Endodermal cell (in vitro differentiated cells): ENCODE measurements around the gene PPFIBP2. TPM values are rescaled to one million over a fixed set of nuclear protein-coding genes. Genes with fewer than 3 reads are reported as not detected.

Experiments
- DNase-seq: peaks from one replicate; pipeline ENCODE4 v3.0.0-alpha.2; 2017
- H3K27ac ChIP-seq: 2 replicates; pipeline ENCODE4 v1.5.1; 2013; ENCODE audit warnings: mild to moderate bottlenecking, low read depth, low read length, moderate library complexity
- H3K27me3 ChIP-seq: 2 replicates; pipeline ENCODE4 v1.6.1; 2013; ENCODE audit warnings: mild to moderate bottlenecking, low read length, moderate library complexity; ENCODE audit not compliant: insufficient read depth, control insufficient read depth, poor library complexity, severe bottlenecking
- H3K36me3 ChIP-seq: 2 replicates; pipeline ENCODE4 v1.7.0; 2013; ENCODE audit warnings: mild to moderate bottlenecking, low read length, moderate library complexity; ENCODE audit not compliant: control insufficient read depth, insufficient read depth
- H3K4me1 ChIP-seq: one replicate; pipeline ENCODE4 v1.7.0; 2013; ENCODE audit warnings: low read length; ENCODE audit not compliant: control insufficient read depth, insufficient read depth
- H3K4me3 ChIP-seq: 2 replicates; pipeline ENCODE4 v1.5.1; 2013; ENCODE audit warnings: mild to moderate bottlenecking, low read length, moderate library complexity
- H3K9ac ChIP-seq: 2 replicates; pipeline ENCODE4 v1.6.1; 2013; ENCODE audit warnings: mild to moderate bottlenecking, low read length, moderate library complexity; ENCODE audit not compliant: poor library complexity, severe bottlenecking; ENCODE audit errors: extremely low read depth
- H3K9me3 ChIP-seq: 2 replicates; pipeline ENCODE4 v1.6.1; 2013; ENCODE audit warnings: mild to moderate bottlenecking, low read length, moderate library complexity; ENCODE audit not compliant: control insufficient read depth
- H3K27ac Mint-ChIP-seq: 2 replicates; pipeline ENCODE4 v1.8.0; 2020; ENCODE audit warnings: mixed read lengths
- H3K27me3 Mint-ChIP-seq: 2 replicates; pipeline ENCODE4 v1.8.0; 2021; ENCODE audit warnings: mild to moderate bottlenecking, mixed read lengths; ENCODE audit not compliant: insufficient read depth
- H3K36me3 Mint-ChIP-seq: 2 replicates; pipeline ENCODE4 v1.8.0; 2020; ENCODE audit warnings: low read depth, mixed read lengths
- H3K4me1 Mint-ChIP-seq: 2 replicates; pipeline ENCODE4 v1.8.0; 2020; ENCODE audit warnings: mixed read lengths
- H3K4me3 Mint-ChIP-seq: 2 replicates; pipeline ENCODE4 v1.8.0; 2020; ENCODE audit warnings: mild to moderate bottlenecking, moderate library complexity, mixed read lengths
- H3K9me3 Mint-ChIP-seq: 2 replicates; pipeline ENCODE4 v1.8.0; 2020; ENCODE audit warnings: mild to moderate bottlenecking, mixed read lengths
- CTCF ChIP-seq: fragments of 200-600 bp; sonication (generic); conservative IDR thresholded peaks from 2 replicates; pipeline ENCODE4 v1.5.0; 2021; ENCODE audit warnings: antibody characterized with exemption, mild to moderate bottlenecking
- WGBS, 2 experiments: methylation state at CpG; one replicate each; pipeline versions ENCODE4 v1.1.5 to v1.1.7; 2013; ENCODE audit warnings: missing lambda C conversion rate in 2 of 2, mixed read lengths in 1 of 2; ENCODE audit not compliant: insufficient coverage in 1 of 2, insufficient read length in 1 of 2; 5-methylcytosine and 5-hydroxymethylcytosine counted together
- total RNA-seq, 2 donors: library from RNA; stranded (reverse); fragmentation: NEBNext Ultra II Directional in 1 of 2; extraction: Animal tissue kit (Norgen Biotek cat#: 25700) in 1 of 2; gene quantifications; 2 replicates in 1 of 2; 3 replicates in 1 of 2; pipeline ENCODE4 v1.2.1, GENCODE V29; 2021

PPFIBP2 gene
- total RNA-seq, 2 donors from 2014 or later, result 149 to 195 TPM

- H3K9me3 Mint-ChIP-seq, result no peaks in the 10 kb centered on the region
- Histone ChIP-seq H3K27me3 (no peaks in the 10 kb centered on the region), H3K9me3 (no peaks in the 10 kb centered on the region), H3K9ac (no peak overlapping the region), H3K4me3 (no peak overlapping the region), H3K36me3 (no peaks in the 10 kb centered on the region), H3K4me1 (peaks cover 10% of the 10 kb centered on the region), H3K27ac (no peak overlapping the region)
- peaks cover 26% of the 10 kb centered on the region for H3K4me1 Mint-ChIP-seq
- H3K27me3 Mint-ChIP-seq, result no peaks in the 10 kb centered on the region
- 83 to 91% methylated on average over 2 of the region's 2 CpGs for WGBS, 2 experiments
- no peak for TF ChIP-seq CTCF
- H3K4me3 Mint-ChIP-seq, result no peak overlapping the region
- H3K27ac Mint-ChIP-seq, result no peak overlapping the region
- no peak for DNase-seq
- no peaks in the 10 kb centered on the region for H3K36me3 Mint-ChIP-seq
These were observed 27.6 kb upstream of the PPFIBP2 start for GRCh38 chr11:7486098-7486780.

GRCh38 chr11:7486781-7487140 is 27.0 kb upstream of the PPFIBP2 start:
- WGBS, 2 experiments, result 90 to 100% methylated on average over 2 to 6 of the region's 6 CpGs
- Histone ChIP-seq H3K27ac (no peak overlapping the region), H3K4me1 (peaks cover 13% of the 10 kb centered on the region), H3K27me3 (no peaks in the 10 kb centered on the region), H3K9me3 (no peaks in the 10 kb centered on the region), H3K36me3 (no peaks in the 10 kb centered on the region), H3K9ac (no peak overlapping the region), H3K4me3 (no peak overlapping the region)
- Mint-ChIP-seq H3K9me3 (no peaks in the 10 kb centered on the region), H3K4me3 (no peak overlapping the region), H3K36me3 (no peaks in the 10 kb centered on the region), H3K27ac (no peak overlapping the region), H3K4me1 (peaks cover 31% of the 10 kb centered on the region), H3K27me3 (no peaks in the 10 kb centered on the region)
- no peak for DNase-seq
- TF ChIP-seq CTCF, result no peak

- H3K27ac ChIP-seq, result no peak overlapping the region
- Mint-ChIP-seq H3K36me3 (no peaks in the 10 kb centered on the region), H3K4me1 (peaks cover 37% of the 10 kb centered on the region), H3K27me3 (no peaks in the 10 kb centered on the region), H3K27ac (no peak overlapping the region), H3K9me3 (no peaks in the 10 kb centered on the region), H3K4me3 (no peak overlapping the region)
- no peaks in the 10 kb centered on the region for H3K9me3 ChIP-seq
- no peak for DNase-seq
- no peaks in the 10 kb centered on the region for H3K36me3 ChIP-seq
- H3K4me1 ChIP-seq, result peaks cover 14% of the 10 kb centered on the region
- TF ChIP-seq CTCF, result no peak
- no peak overlapping the region for H3K9ac ChIP-seq
- H3K27me3 ChIP-seq, result no peaks in the 10 kb centered on the region
- no peak overlapping the region for H3K4me3 ChIP-seq
- WGBS, 2 experiments, result 20% methylated on average over 1 of the region's 2 CpGs; no CpG with 5 or more reads in 1 of the 2 experiments
These were observed 26.4 kb upstream of the PPFIBP2 start for GRCh38 chr11:7487360-7487759.
